Stimulated activated CD4-positive, alpha-beta T cell treated with anti-CD3 and anti-CD28 coated beads, Interleukin-1b, Interleukin-23, amount 100 ng/mL, for 24 hours (primary cell): ENCODE data around the gene CACNA2D3.

ENCODE experiments used
- DNase-seq, 4 experiments: peaks; one replicate each; pipeline ENCODE4 v3.0.0-alpha.2; 2020; ENCODE audit warnings: low read depth in 4 of 4, low spot score in 1 of 4

Gene CACNA2D3

GRCh38 chr3:54519493-54519892 lies 397.1 kb downstream of the CACNA2D3 start:
- DNase-seq, result no peak

DNA sequence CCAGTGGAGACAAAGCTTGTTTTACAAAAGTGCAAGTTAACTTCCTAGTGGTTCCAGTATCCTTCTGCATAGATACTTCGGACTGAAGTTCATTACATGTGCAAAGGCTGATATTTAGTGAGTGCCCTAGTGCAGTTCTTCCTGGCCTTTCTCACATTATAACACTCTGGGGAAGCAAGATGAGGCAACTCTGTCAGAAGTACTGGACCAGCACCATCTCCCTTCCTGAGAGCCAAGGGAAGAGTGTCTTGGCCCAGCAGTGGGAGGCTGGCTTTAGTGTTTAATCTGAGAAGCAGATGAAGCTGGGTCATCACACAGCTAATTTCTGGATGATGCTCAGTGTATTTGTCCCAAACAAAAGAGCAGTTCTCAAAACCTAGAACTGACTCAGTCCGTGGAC lies 397.7 kb downstream of the CACNA2D3 start:
- no peak for DNase-seq

- no peak for DNase-seq
These were observed 405.2 kb downstream of the CACNA2D3 start for GRCh38 chr3:54527521-54527920.

DNA sequence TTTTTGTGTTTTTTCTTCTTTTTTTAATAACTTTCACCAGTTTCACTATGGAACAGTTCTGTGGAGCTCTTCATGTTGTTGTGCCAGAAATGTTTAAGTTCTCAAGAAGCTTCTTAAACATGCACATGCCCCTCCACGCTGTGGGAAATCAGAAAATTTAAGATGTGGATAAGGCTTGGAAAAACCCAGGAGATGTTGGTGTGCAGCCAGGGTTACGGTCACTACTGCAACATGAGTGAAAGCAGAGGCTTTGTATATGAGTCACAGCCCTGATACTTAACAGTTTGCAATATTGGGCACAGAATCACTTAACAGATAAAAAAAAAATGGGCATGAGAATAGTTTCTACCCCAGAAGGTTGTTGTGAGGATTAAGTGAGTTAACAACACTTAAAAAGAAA lies 405.6 kb downstream of the CACNA2D3 start:
- no peak for DNase-seq

DNA sequence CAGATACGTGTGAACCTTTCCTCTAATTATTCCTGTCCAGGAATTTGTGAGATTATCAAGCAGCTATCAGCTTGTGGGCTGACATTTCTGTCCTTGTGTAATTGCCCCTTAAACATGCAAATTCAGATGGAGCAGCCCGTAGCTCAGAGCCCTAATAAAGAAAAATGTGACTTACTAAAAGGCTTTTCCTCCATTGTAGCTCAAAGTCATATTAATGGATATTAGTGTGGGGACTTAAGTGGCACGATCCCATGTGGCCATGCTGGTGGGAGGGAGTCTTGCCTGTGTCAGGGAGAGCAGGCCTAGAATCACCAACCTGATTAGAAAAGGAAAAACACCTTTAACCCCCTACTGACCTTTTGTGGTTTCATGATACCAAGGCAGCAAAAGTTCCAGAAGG lies 406.3 kb downstream of the CACNA2D3 start:
- DNase-seq, result no peak

GRCh38 chr3:54530091-54530490 lies 407.7 kb downstream of the CACNA2D3 start:
- DNase-seq, result no peak

- DNase-seq, result no peak
These were observed 408.6 kb downstream of the CACNA2D3 start for GRCh38 chr3:54530944-54531343.

DNA sequence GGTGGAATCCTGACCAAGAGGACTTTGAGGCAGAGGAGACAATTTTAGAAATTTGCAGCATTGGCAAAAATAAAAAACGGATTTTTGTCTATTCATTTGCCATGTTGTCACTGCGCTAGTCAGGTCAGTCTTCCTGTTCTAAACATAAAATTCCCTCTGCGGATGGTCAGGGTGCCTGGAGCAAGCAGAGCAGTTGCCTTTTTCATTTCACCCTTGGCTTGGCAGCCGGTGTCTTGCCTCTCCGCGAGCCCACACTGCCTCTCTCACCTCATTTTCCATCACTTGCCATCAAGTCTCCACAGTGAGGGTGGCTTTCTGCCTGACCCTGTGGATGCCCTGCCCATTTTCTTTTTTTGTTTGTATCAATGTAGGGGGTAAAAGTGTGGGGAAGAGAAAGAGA lies 409.4 kb downstream of the CACNA2D3 start:
- DNase-seq, result no peak

GRCh38 chr3:54533856-54534255 lies 411.5 kb downstream of the CACNA2D3 start:
- no peak for DNase-seq

DNA sequence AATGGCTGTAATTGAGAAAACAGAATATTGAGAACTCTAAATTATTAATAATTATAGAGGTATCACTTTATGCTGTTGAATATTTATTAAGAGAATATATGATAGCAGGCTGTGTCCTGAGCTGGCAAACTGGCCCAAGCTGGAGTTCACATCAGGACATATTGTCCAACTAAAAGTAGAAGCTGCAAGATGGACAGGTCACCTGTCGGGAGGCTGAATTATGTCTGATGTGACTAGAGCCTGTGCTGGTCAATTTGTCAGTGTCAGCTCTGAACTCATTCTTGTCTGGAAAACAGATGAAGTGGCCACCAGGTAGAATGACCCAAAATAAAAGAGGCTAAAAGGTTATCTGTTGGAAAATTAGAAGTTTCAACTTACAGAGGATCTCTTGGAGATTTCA lies 413.3 kb downstream of the CACNA2D3 start:
- no peak for DNase-seq

DNA sequence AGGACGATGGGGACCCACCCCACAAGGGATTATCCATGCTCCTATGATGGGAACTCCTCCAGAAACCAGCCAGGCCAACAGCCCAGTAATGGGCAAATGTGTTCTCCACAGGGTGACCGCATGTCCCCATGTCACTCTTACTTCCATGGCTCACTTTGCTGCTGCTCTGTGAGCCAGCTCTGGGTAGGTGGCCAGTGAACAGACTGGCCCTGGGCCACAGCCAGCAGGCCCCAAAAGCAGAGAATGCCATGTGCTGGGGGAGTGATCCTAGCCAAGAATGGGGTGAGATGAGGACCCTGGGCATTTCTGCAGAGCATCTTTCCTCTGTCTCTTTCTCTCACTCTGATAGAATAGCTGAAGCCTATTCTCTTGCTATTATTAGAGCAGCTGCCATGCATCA lies 414.1 kb downstream of the CACNA2D3 start:
- DNase-seq, result no peak

GRCh38 chr3:54537506-54537905 lies 415.2 kb downstream of the CACNA2D3 start:
- DNase-seq, result no peak

- DNase-seq, result no peak
These were observed 416.0 kb downstream of the CACNA2D3 start for GRCh38 chr3:54538346-54538745.

- DNase-seq, result no peak
These were observed 419.0 kb downstream of the CACNA2D3 start for GRCh38 chr3:54541369-54541768.

- no peak for DNase-seq
These were observed 421.1 kb downstream of the CACNA2D3 start for GRCh38 chr3:54543446-54543845.

DNA sequence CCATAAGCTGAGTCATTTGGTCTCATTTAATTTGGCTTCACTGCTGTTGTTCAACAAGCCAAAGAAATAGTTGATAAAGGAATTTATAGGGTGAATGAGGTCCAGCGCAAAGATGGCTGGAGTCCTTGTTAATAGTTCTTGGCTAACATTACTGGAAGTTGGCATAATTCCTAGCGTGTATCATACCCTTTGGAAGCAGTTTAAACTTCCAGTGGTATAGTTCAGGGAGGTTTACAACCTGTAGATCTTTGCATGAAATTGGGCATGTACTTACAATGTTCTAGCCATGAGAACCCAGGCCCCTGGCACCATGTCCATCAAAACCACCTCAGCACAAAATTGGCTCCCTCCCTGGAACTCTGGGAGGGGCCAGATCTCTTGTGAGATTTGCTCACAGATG lies 424.7 kb downstream of the CACNA2D3 start:
- no peak for DNase-seq

DNA sequence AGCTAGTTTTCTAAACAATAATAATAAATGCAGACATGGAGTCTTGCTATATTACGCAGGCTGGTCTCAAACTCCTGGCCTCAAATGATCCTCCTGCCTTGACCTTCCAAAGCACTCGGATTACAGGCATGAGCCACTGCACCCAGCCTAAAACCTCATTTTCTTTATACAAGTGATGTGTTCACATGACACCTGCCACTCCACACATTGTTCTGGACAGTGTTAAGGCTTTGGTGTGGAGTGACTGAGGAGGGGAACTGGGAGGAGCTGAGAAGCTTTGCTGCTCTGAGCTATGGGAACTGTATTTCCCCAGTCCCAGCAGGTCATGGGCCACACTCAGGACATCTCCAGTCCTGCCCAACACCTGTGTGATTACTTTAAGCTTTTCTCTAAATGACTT lies 425.5 kb downstream of the CACNA2D3 start:
- DNase-seq, result no peak

- DNase-seq, result no peak
These were observed 427.4 kb downstream of the CACNA2D3 start for GRCh38 chr3:54549607-54550220.

DNA sequence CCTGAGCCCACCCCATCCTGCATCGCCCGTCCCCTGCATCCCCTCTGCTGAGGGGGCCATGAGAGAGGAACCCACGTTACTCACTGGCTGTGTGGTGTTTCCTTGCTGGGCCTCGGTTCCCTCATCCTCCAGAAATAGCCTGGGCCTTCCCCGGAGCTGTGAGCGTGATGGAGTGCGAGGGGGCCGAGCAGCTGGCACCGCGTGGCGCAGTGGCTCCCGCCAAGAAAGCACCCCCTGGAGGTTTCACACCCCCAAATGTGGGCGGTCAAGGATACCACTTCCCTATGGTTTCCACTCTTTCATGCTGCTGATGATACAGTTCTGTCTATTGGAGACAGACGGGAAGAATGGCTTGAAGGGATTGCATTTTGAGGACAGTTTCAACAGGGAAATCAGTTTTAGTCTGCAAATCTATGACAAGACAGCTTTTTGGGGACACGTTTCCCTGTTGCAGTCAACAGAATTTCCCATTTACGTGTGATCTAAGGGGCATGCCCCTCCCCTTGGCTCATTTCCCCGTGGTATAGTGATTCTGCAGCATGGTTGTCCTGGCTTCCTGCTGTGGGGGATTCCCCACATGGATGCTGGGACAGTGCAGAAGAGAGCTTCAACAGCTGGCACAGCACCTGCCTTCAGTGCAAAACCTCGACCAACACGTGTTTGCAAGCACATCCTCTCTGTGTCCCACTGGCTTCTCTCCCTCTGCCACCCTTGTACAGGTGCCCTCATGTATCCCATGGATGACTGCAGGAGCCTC lies 428.0 kb downstream of the CACNA2D3 start:
- no peak for DNase-seq

DNA sequence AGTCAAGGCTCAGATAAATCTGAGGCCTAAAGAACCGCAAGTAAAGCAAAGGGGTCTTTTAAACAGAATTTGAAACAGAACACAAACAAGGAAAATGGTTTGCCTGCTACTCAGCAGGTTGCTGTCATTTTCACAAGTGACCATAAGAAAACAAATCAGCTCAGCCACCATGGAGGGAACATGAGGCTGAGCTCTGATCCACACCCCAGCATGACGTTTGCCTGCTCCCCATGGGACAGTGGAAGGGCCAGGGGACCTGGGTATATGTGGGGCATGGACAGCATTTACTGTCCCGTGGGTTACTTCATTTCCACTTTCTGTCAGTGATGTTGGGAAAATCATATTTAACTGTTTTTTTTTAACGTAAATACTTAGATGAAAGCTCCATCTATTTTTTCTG lies 434.3 kb downstream of the CACNA2D3 start:
- no peak for DNase-seq

GRCh38 chr3:54557538-54558428 lies 435.4 kb downstream of the CACNA2D3 start:
- no peak for DNase-seq
